ENCODE measurements around the gene MT1G.

DNA sequence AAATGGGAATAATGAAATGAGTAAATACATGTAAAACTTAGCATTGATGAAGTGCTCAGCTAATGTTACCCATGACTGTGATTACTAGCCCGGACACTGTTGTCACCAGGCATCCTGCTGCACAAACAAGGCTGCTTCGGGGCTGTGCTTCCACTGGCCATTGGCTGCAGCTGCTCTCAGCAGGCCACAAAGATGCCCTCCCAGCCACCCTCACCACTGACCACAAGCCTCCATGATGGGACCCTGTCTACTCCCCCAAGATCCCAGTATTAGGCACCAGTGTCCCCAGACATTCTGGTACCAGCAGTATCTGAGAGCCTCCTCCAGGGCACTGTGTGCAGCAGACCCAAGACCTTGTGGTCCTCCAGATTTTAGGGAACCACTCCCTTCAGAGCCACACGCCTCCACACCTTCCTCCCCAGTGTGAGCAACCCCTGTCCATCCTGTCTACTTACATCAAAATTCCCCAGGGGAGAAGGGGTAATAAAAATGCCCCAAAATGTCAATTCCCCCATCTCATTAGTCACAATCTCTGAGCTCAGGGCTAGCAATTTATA lies 42.4 kb upstream of the MT1G start:
- TF ChIP-seq POLR2AphosphoS5 (IDR thresholded peaks at IDR 0.05; ENCODE audit: borderline replicate concordance, low read depth, low read length) (no peak), EZH2 (IDR thresholded peaks at IDR 0.05) (no peak), FOXP2 (optimal IDR thresholded peaks at IDR 0.05; ENCODE audit: control extremely low read depth, extremely low read length, insufficient read depth) (no peak)

Data from SK-N-MC (cell line).